ENCODE results near the gene PCSK5. TPM values are rescaled to one million over a fixed set of nuclear protein-coding genes. Genes with fewer than 3 reads are reported as not detected.
"Not testable (repeated sequence)": the region's sequence is repeated elsewhere in the genome, so short reads cannot be mapped to it uniquely, and the experiment has no call there.

Gene PCSK5
- total and polyA plus RNA-seq, 8 donors, result 0.37 to 86.3 (median 4.9) TPM

- H3K9me3 ChIP-seq, result no peaks in the 10 kb centered on the region
- peaks cover 0 to 5% (median 0%) of the 10 kb centered on the region in 4 donors for H3K4me1 ChIP-seq
- intact Hi-C loops (cut with DNase I; ENCODE audit: low total_unique reads), result no loop called here
- TF ChIP-seq POLR2A (IDR thresholded peaks at IDR 0.05), result no peak
- TF ChIP-seq CTCF (IDR thresholded peaks at IDR 0.05), result no peak
- no peak for TF ChIP-seq POLR2AphosphoS5 (IDR thresholded peaks at IDR 0.05)
- TF ChIP-seq EP300 (IDR thresholded peaks at IDR 0.05), result no peak
- H3K27ac ChIP-seq, result no peak overlapping the region
- H3K36me3 ChIP-seq, result no peaks in the 10 kb centered on the region
- H3K27me3 ChIP-seq, result no peaks in the 10 kb centered on the region
- DNase-seq, result no peak
- no peak overlapping the region for H3K4me3 ChIP-seq
- 70 to 83% (median 75%) methylated on average over 6 of the region's 6 CpGs for WGBS, 5 donors
Measured at GRCh38 chr9:76355886-76356285, 465.4 kb downstream of the PCSK5 start.

GRCh38 chr9:76357555-76357954 lies 467.1 kb downstream of the PCSK5 start:
- DNase-seq, result no peak
- intact Hi-C loops (cut with DNase I; ENCODE audit: low total_unique reads), result no loop called here
- Histone ChIP-seq H3K4me1 (peaks cover 0 to 5% (median 0%) of the 10 kb centered on the region in 4 donors), H3K27me3 (no peaks in the 10 kb centered on the region), H3K9me3 (no peaks in the 10 kb centered on the region), H3K36me3 (no peaks in the 10 kb centered on the region), H3K27ac (no peak overlapping the region), H3K4me3 (no peak overlapping the region)
- TF ChIP-seq POLR2AphosphoS5 (IDR thresholded peaks at IDR 0.05), result no peak
- TF ChIP-seq EP300 (IDR thresholded peaks at IDR 0.05), result no peak
- no peak for TF ChIP-seq CTCF (IDR thresholded peaks at IDR 0.05)
- no peak for TF ChIP-seq POLR2A (IDR thresholded peaks at IDR 0.05)
- WGBS, 5 donors, result 55 to 95% (median 80%) methylated on average over 1 of the region's 1 CpG

GRCh38 chr9:76358628-76359280 lies 468.3 kb downstream of the PCSK5 start:
- H3K4me3 ChIP-seq, result no peak overlapping the region
- H3K27me3 ChIP-seq, result no peaks in the 10 kb centered on the region
- no peak for DNase-seq
- peaks cover 0 to 5% (median 0%) of the 10 kb centered on the region in 4 donors for H3K4me1 ChIP-seq
- no peak overlapping the region for H3K27ac ChIP-seq
- TF ChIP-seq POLR2A (IDR thresholded peaks at IDR 0.05), result no peak
- no peaks in the 10 kb centered on the region for H3K9me3 ChIP-seq
- no peaks in the 10 kb centered on the region for H3K36me3 ChIP-seq
- 89 to 96% (median 96%) methylated on average over 10 of the region's 10 CpGs for WGBS, 5 donors
- intact Hi-C loops (cut with DNase I; ENCODE audit: low total_unique reads), result no loop called here

- H3K27me3 ChIP-seq, result no peaks in the 10 kb centered on the region
- intact Hi-C loops (cut with DNase I; ENCODE audit: low total_unique reads), result no loop called here
- no peaks in the 10 kb centered on the region for H3K9me3 ChIP-seq
- 86 to 97% (median 91%) methylated on average over 4 of the region's 4 CpGs for WGBS, 5 donors
- H3K4me1 ChIP-seq, result peaks cover 0 to 6% (median 0%) of the 10 kb centered on the region in 4 donors
- no peak for DNase-seq
- H3K27ac ChIP-seq, result no peak overlapping the region
- no peak overlapping the region for H3K4me3 ChIP-seq
- no peak for TF ChIP-seq POLR2A (IDR thresholded peaks at IDR 0.05)
- no peaks in the 10 kb centered on the region for H3K36me3 ChIP-seq
Measured at GRCh38 chr9:76359365-76359764, 468.9 kb downstream of the PCSK5 start.

GRCh38 chr9:76359766-76360165 lies 469.3 kb downstream of the PCSK5 start:
- Histone ChIP-seq H3K27me3 (no peaks in the 10 kb centered on the region), H3K4me3 (no peak overlapping the region), H3K36me3 (no peaks in the 10 kb centered on the region), H3K27ac (no peak overlapping the region), H3K9me3 (no peaks in the 10 kb centered on the region), H3K4me1 (peaks cover 0 to 10% (median 0%) of the 10 kb centered on the region in 4 donors)
- TF ChIP-seq EP300 (IDR thresholded peaks at IDR 0.05) (no peak), CTCF (IDR thresholded peaks at IDR 0.05) (no peak), POLR2AphosphoS5 (IDR thresholded peaks at IDR 0.05) (no peak), POLR2A (IDR thresholded peaks at IDR 0.05) (no peak)
- WGBS, 5 donors, result 83 to 95% (median 86%) methylated on average over 2 of the region's 2 CpGs
- intact Hi-C loops (cut with DNase I; ENCODE audit: low total_unique reads), result no loop called here
- no peak for DNase-seq

GRCh38 chr9:76362332-76363031 lies 472.0 kb downstream of the PCSK5 start:
- H3K9me3 ChIP-seq; H3K27me3 ChIP-seq; DNase-seq; H3K4me3 ChIP-seq; intact Hi-C loops (cut with DNase I; ENCODE audit: low total_unique reads); H3K36me3 ChIP-seq; H3K27ac ChIP-seq: not testable (repeated sequence)
- H3K4me1 ChIP-seq, result peaks cover 0 to 25% (median 4%) of the 10 kb centered on the region in 4 donors
- 69 to 86% (median 82%) methylated on average over 16 of the region's 16 CpGs for WGBS, 5 donors

All from stomach (tissue), 9 donors.